A673 (cell line): Measurements from ENCODE around the gene KIF26B.

ENCODE experiments used
- EZH2 ChIP-seq: fragments of 200-600 bp; sonication (generic); IDR thresholded peaks from 2 replicates; pipeline ENCODE4 v1.6.1; 2017; ENCODE audit warnings: borderline replicate concordance, low read depth, mild to moderate bottlenecking, mixed read lengths, antibody characterized with exemption, low read length; ENCODE audit not compliant: poor library complexity, severe bottlenecking
- TF ChIP-seq, protein P1 (sequence below): fragments of 300-800, 200-600 bp; sonication (generic); conservative IDR thresholded peaks from 2 replicates; pipeline ENCODE4 v1.5.1; 2017; ENCODE audit warnings: low read depth, mild to moderate bottlenecking, antibody characterized with exemption, low read length, moderate library complexity, mixed read lengths

GRCh38 chr1:245753807-245754206, 599.0 kb downstream of the KIF26B start:
- TF ChIP-seq, protein P1, sequence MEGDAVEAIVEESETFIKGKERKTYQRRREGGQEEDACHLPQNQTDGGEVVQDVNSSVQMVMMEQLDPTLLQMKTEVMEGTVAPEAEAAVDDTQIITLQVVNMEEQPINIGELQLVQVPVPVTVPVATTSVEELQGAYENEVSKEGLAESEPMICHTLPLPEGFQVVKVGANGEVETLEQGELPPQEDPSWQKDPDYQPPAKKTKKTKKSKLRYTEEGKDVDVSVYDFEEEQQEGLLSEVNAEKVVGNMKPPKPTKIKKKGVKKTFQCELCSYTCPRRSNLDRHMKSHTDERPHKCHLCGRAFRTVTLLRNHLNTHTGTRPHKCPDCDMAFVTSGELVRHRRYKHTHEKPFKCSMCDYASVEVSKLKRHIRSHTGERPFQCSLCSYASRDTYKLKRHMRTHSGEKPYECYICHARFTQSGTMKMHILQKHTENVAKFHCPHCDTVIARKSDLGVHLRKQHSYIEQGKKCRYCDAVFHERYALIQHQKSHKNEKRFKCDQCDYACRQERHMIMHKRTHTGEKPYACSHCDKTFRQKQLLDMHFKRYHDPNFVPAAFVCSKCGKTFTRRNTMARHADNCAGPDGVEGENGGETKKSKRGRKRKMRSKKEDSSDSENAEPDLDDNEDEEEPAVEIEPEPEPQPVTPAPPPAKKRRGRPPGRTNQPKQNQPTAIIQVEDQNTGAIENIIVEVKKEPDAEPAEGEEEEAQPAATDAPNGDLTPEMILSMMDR: no peak
- TF ChIP-seq EZH2: no peak
